Measurements from ENCODE around the gene ZXDC. TPM values are rescaled to one million over a fixed set of nuclear protein-coding genes. Genes with fewer than 3 reads are reported as not detected.

The ZXDC gene
- total and polyA plus RNA-seq, 9 of the 15 experiments (the other 6 are each of a cell fraction or from before 2014, with no cell fraction given) = 0.59 to 13.4 (median 7.3) TPM

GRCh38 chr3:126501736-126502135 is 26.0 kb upstream of the ZXDC start:
- no peak for FAIRE-seq
- ATAC-seq = no peak
- 12% methylated on average over 7 of the region's 7 CpGs for WGBS (ENCODE audit: insufficient coverage, low coverage, missing lambda C conversion rate)
- no peaks in the 10 kb centered on the region for H3K36me3 ChIP-seq (ENCODE audit: control insufficient read depth, insufficient read depth, low read length)
- no peak overlapping the region for H3K4me3 ChIP-seq
- CTCF ChIA-PET (ENCODE audit: low intra/inter-chr PET ratio) = no interaction called here
- no peaks in the 10 kb centered on the region for H3K79me2 ChIP-seq (ENCODE audit: control insufficient read depth, insufficient read depth, low read length)
- intact Hi-C loops (cut with micrococcal nuclease) (no loop called here), in situ Hi-C loops (cut with MboI) (no loop called here)
- peaks cover 3 to 25% of the 10 kb centered on the region in 2 experiments; a peak in 3 of 5 replicates for H3K27me3 ChIP-seq (ENCODE audit: control insufficient read depth in 2 of 2, insufficient read depth in 2 of 2, low read length in 2 of 2)
- no peaks in the 10 kb centered on the region for H3K9me3 ChIP-seq (replicated peaks; ENCODE audit: control insufficient read depth, insufficient read depth, low read depth, low read length)
- no peak overlapping the region for H3K27ac ChIP-seq (ENCODE audit: extremely low read depth, low read depth, low read length)
- no TSS peak for BruUV-seq (replicated peaks)
- H3K4me2 ChIP-seq (ENCODE audit: insufficient read depth, low read length) = no peak overlapping the region
- H2AFZ ChIP-seq (ENCODE audit: low read depth, low read length) = no peak overlapping the region
- POLR2A ChIA-PET = no interaction called here
- no peaks in the 10 kb centered on the region for H4K20me1 ChIP-seq (replicated peaks; ENCODE audit: control insufficient read depth, insufficient read depth, low read length)
- DNase-seq (ENCODE audit: extremely low read depth in 1 of 4, low spot score in 3 of 4) = no peak
- no peaks in the 10 kb centered on the region for H3K9me1 ChIP-seq (ENCODE audit: control insufficient read depth, insufficient read depth, low read length)
- H3K9ac ChIP-seq (ENCODE audit: insufficient read depth in 1 of 2, low read depth in 2 of 2, low read length in 2 of 2) = no peak overlapping the region
- no peaks in the 10 kb centered on the region for H3K4me1 ChIP-seq (replicated peaks in 1 of 2; ENCODE audit: control insufficient read depth in 2 of 2, insufficient read depth in 2 of 2, low read length in 2 of 2)
- TF ChIP-seq EGR1 (conservative IDR thresholded peaks at IDR 0.05) = no peak
- no peak for TF ChIP-seq HBP1 (CRISPR knock-in tag; IDR thresholded peaks at IDR 0.05)
- TF ChIP-seq SAP30 (IDR thresholded peaks at IDR 0.05; ENCODE audit: borderline replicate concordance, insufficient read depth, low read depth, low read length, poor library complexity, severe bottlenecking) = no peak
- no peak for TF ChIP-seq PTTG1 (tag; IDR thresholded peaks at IDR 0.05; ENCODE audit: low read depth)
- no peak for TF ChIP-seq SAFB2 (IDR thresholded peaks at IDR 0.05; ENCODE audit: borderline replicate concordance, low read depth, low read length, severe bottlenecking)
- TF ChIP-seq CUX1 (CRISPR knock-in tag; IDR thresholded peaks at IDR 0.05) = no peak
- no peak for TF ChIP-seq CREM (IDR thresholded peaks at IDR 0.05; ENCODE audit: low read depth)
- TF ChIP-seq ZNF280B (CRISPR knock-in tag; IDR thresholded peaks at IDR 0.05) = no peak
- TF ChIP-seq PHB2 (IDR thresholded peaks at IDR 0.05; ENCODE audit: low read depth) = no peak
- TF ChIP-seq ZNF584 (CRISPR knock-in tag; IDR thresholded peaks at IDR 0.05; ENCODE audit: low read depth) = no peak
- TF ChIP-seq ZNF197 (CRISPR knock-in tag; IDR thresholded peaks at IDR 0.05; ENCODE audit: low read depth) = no peak
- TF ChIP-seq ZNF165 (CRISPR knock-in tag; IDR thresholded peaks at IDR 0.05; ENCODE audit: borderline replicate concordance) = no peak
